Prostate gland (tissue), 2 donors: ENCODE results near the gene ZEB2. TPM values are rescaled to one million over a fixed set of nuclear protein-coding genes. Genes with fewer than 3 reads are reported as not detected.

ENCODE experiments used
- DNase-seq: peaks from one replicate; pipeline ENCODE4 v3.0.0-alpha.2; 2019; ENCODE audit warnings: low spot score
- H3K27ac ChIP-seq, 2 donors: fragments of 200-600 bp; sonication (generic); 2 replicates each; pipeline ENCODE4 v1.5.1; 2017 to 2019
- H3K27me3 ChIP-seq: fragments of 200-600 bp; sonication (generic); replicated peaks from 2 replicates; pipeline ENCODE4 v1.5.1; 2019; ENCODE audit not compliant: insufficient read depth
- H3K36me3 ChIP-seq, 2 donors: fragments of 200-600 bp; sonication (generic); 1 replicate in 1 of 2; 2 replicates in 1 of 2; pipeline versions ENCODE4 v1.5.1 to v1.8.1; 2017 to 2019
- H3K4me1 ChIP-seq: fragments of 200-600 bp; sonication (generic); replicated peaks from 2 replicates; pipeline ENCODE4 v1.5.1; 2019
- H3K4me3 ChIP-seq, 2 donors: fragments of 200-600 bp; sonication (generic); 2 replicates each; pipeline ENCODE4 v1.5.1; 2017 to 2019
- H3K9me3 ChIP-seq: fragments of 200-600 bp; sonication (generic); 2 replicates; pipeline ENCODE4 v1.5.1; 2017
- POLR2A ChIP-seq: fragments of 450-650 bp; IDR thresholded peaks from one replicate; pipeline ENCODE4 v1.6.1; 2016; ENCODE audit warnings: antibody characterized with exemption, mild to moderate bottlenecking
- POLR2AphosphoS5 ChIP-seq: sonication (generic); formaldehyde crosslinking; IDR thresholded peaks from one replicate; pipeline ENCODE4 v1.6.1; 2017; ENCODE audit warnings: antibody characterized with exemption
- WGBS: methylation state at CpG from one replicate; pipeline ENCODE4 v1.1.5; 2018; 5-methylcytosine and 5-hydroxymethylcytosine counted together
- intact Hi-C: fragments of 100-400 bp; cut with DNase I; formaldehyde crosslinking; loops from one replicate; pipeline ENCODE4 v1.14.2; 2022
- total RNA-seq, 2 donors: library from RNA; depleted of rRNA; stranded (reverse); fragments of >200 nt; gene quantifications; one replicate each; pipeline ENCODE4 v1.1.0, GENCODE V29; 2016
- TF ChIP-seq, protein P1 (sequence below), 4 experiments: fragments of 200-600 bp in 2 of 4; fragments of 450-650 bp in 2 of 4; sonication (generic) in 2 of 4; IDR thresholded peaks; 1 replicate in 3 of 4; 2 replicates in 1 of 4; pipeline ENCODE4 v1.5.1; 2016 to 2019; ENCODE audit warnings: antibody characterized with exemption in 4 of 4, mild to moderate bottlenecking in 2 of 4, moderate library complexity in 2 of 4

Gene ZEB2
- total RNA-seq, 2 donors from 2014 or later = 13.1 to 80.4 TPM

DNA sequence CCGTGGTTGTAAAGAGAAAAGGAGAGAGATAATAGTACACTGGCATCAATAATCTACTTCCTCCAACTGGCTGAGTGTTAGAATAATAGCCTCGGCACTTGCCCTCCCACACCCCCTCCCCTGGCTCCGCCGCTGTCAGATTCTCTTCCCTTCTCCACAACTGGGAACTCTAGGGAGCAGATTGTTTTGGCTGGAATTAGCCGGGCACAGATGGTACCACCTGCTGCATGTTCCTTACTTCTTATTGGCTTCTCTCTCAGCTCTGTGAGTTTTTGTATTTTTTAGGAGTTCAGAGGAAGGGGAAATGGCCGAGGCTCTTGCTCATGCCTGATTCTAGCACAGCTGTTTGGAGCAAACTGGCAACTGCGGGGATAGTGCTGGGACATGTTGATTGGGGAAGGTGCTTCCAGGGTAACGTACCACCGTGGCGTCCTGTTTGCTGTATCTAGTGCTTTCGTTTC, 140.0 kb downstream of the ZEB2 start:
- 33% methylated on average over 11 of the region's 11 CpGs for WGBS
- no peak for DNase-seq
- intact Hi-C loops = no loop called here

DNA sequence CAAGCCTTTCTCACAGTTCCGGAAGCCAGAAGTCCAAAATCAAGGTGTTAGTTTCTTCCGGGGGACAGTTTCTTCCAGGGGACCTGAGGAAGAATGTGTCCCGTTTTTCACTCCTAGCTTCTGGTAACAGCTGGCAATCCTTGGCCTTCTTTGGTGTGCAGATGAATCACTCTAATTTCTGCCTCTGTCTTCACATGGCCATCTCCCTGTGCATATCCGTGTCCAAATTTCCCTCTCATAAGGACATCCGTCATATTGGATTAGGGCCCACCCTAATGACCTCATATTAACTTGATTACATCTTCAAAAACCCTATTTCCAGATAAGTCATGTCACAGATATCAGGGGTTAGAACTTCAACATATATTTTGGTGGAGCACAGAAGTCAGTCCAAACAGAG, 141.4 kb downstream of the ZEB2 start:
- no peaks in the 10 kb centered on the region for H3K36me3 ChIP-seq
- TF ChIP-seq POLR2AphosphoS5 (no peak), POLR2A (no peak)
- TF ChIP-seq, protein P1, sequence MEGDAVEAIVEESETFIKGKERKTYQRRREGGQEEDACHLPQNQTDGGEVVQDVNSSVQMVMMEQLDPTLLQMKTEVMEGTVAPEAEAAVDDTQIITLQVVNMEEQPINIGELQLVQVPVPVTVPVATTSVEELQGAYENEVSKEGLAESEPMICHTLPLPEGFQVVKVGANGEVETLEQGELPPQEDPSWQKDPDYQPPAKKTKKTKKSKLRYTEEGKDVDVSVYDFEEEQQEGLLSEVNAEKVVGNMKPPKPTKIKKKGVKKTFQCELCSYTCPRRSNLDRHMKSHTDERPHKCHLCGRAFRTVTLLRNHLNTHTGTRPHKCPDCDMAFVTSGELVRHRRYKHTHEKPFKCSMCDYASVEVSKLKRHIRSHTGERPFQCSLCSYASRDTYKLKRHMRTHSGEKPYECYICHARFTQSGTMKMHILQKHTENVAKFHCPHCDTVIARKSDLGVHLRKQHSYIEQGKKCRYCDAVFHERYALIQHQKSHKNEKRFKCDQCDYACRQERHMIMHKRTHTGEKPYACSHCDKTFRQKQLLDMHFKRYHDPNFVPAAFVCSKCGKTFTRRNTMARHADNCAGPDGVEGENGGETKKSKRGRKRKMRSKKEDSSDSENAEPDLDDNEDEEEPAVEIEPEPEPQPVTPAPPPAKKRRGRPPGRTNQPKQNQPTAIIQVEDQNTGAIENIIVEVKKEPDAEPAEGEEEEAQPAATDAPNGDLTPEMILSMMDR (IDR thresholded peaks at IDR 0.05) = no peak
- intact Hi-C loops = no loop called here
- H3K4me3 ChIP-seq = no peak overlapping the region
- no peaks in the 10 kb centered on the region for H3K27me3 ChIP-seq
- H3K4me1 ChIP-seq = no peaks in the 10 kb centered on the region
- H3K9me3 ChIP-seq = no peaks in the 10 kb centered on the region
- WGBS = 83% methylated on average over 5 of the region's 5 CpGs
- no peak overlapping the region for H3K27ac ChIP-seq
- no peak for DNase-seq

More for the DNA sequence above, 140.0 kb downstream of the ZEB2 start:
- Histone ChIP-seq H3K36me3 (no peaks in the 10 kb centered on the region), H3K4me1 (no peaks in the 10 kb centered on the region), H3K9me3 (no peaks in the 10 kb centered on the region), H3K4me3 (no peak overlapping the region), H3K27me3 (no peaks in the 10 kb centered on the region), H3K27ac (no peak overlapping the region)
- TF ChIP-seq, protein P1 (IDR thresholded peaks at IDR 0.05) = no peak
- no peak for TF ChIP-seq POLR2A
- TF ChIP-seq POLR2AphosphoS5 = no peak

DNA sequence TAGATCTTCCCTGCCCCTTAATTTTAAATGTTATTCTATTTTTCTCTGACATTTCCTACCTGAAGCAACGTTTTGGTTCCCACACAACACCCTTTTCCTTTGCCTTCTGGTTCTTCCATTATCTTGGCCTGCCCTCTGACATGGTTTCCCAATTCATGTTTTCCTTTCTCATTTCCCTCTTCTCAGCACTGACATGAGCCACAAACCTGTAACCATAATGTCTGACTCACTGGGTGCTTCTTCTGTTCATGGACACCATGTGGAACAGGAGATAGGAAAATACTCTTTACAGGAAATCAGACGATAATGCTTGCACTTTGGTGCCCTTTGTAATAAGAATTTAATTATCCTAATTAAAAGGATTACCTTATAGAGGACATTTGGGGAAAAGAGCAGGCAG, 142.0 kb downstream of the ZEB2 start:
- no peak for DNase-seq
- no peaks in the 10 kb centered on the region for H3K4me1 ChIP-seq
- intact Hi-C loops = no loop called here
- WGBS = 80% methylated on average over 2 of the region's 2 CpGs
- H3K4me3 ChIP-seq = no peak overlapping the region
- H3K27ac ChIP-seq = no peak overlapping the region
- H3K36me3 ChIP-seq = no peaks in the 10 kb centered on the region
- H3K27me3 ChIP-seq = no peaks in the 10 kb centered on the region
- TF ChIP-seq, protein P1 (IDR thresholded peaks at IDR 0.05) = no peak
- no peak for TF ChIP-seq POLR2A
- H3K9me3 ChIP-seq = no peaks in the 10 kb centered on the region

DNA sequence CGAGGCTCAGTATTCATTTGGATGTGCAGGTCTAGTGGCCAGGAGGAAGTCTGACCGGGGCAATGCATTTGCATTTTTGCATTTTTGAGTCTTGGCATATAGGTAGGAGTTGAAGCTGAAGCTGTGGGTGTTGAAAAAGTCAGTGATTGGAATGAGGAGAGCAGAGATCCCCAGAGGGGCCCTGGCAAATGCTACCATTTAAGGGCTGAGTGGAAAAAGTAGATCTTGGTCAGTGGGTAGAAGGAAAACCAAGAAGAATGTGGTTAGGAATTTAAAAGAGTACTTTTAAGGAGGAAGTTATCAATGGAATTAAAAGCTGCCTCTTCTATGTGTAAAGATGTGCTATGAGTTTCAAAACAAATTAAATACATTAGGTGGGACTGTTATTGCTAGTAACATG, 143.0 kb downstream of the ZEB2 start:
- Histone ChIP-seq H3K4me3 (no peak overlapping the region), H3K27me3 (no peaks in the 10 kb centered on the region), H3K4me1 (no peaks in the 10 kb centered on the region), H3K9me3 (no peaks in the 10 kb centered on the region), H3K27ac (no peak overlapping the region), H3K36me3 (no peaks in the 10 kb centered on the region)
- 94% methylated on average over 2 of the region's 2 CpGs for WGBS
- DNase-seq = no peak
- intact Hi-C loops = no loop called here
- TF ChIP-seq POLR2AphosphoS5 (no peak), POLR2A (no peak)
- TF ChIP-seq, protein P1 (IDR thresholded peaks at IDR 0.05) = no peak

DNA sequence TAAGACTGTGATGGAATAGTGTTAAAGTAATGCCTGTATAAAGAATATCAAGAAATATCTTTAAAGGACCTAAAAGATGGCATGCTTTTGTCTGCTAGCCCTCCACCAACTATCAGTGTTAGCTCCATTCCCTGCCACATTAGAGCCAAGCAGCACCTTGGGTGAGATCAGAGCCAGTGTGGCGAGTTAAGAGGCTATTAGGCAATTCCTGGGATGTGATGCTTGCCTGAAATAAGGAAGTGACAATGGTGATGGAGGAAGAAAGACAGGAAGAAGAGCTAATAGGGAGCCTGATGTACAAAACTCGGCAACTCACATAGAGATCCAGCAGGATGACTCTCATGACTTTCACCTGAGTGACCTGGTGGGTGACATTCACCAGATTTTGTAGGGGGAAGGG, 143.5 kb downstream of the ZEB2 start:
- Histone ChIP-seq H3K4me3 (no peak overlapping the region), H3K4me1 (no peaks in the 10 kb centered on the region), H3K27me3 (no peaks in the 10 kb centered on the region), H3K36me3 (no peaks in the 10 kb centered on the region), H3K27ac (no peak overlapping the region), H3K9me3 (no peaks in the 10 kb centered on the region)
- intact Hi-C loops = no loop called here
- 94% methylated on average over 2 of the region's 2 CpGs for WGBS
- TF ChIP-seq, protein P1 (IDR thresholded peaks at IDR 0.05) = no peak
- no peak for TF ChIP-seq POLR2A
- TF ChIP-seq POLR2AphosphoS5 = no peak
- no peak for DNase-seq
